NCI-H446 (cell line): ENCODE results near the gene DDX20.
"Not testable (repeated sequence)": the region's sequence is repeated elsewhere in the genome, so short reads cannot be mapped to it uniquely, and the experiment has no call there.

Source experiments
- DNase-seq, 2 experiments: peaks; one replicate each; lab custom pipeline; 2025; lab: John Stamatoyannopoulos, UW

DDX20 gene

DNA sequence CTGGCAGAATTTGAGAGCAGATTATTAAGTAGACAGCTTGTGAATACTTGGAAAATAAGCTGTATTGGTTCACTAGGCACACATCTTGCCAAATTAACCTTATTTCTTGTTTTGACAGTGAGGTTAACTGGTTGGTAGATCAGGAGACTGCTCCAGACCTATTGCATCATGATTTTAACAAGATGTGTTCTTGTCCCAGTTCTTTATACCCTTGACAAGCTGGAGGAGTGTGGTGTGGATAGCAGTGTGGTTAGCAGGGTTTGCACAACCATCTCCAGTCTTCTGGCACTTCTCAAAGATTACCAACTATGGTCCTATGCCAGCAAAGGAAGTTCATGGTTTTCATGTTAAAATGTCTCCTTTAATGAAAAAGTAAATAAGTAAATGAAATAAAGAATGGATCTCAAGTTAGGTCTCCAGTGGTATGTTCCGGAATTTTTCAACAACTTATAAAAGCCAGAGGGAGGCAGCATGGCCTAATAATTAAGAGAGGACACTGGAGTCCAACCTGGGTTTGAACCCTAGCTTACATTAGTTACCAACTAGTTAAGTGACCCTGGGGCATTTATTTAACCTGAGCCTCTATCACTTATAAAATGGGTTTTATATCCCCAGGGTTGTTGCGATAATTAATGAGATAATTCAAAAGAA lies 34.1 kb downstream of the DDX20 start:
- peak; percentile 69 to 86 for DNase-seq

DNA sequence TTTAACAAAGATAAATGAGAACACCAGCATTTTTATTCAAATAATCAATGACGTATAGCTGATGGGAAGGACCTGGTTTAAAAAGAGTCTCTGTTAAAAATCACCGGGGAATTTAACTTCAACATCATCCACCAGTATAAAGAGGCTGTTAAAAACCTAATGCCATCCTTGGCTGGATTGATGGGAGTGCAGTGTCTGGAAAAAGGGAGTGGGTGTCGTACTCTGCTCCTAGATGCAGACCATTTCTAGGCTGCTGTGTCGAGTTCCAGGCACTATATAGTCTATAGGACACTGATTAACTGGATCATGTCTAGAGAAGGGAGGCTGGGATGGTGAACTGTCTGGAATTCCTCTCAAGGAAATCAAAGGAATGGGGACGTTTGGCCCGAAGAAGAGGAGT lies 36.1 kb downstream of the DDX20 start:
- DNase-seq: no peak

- no peak for DNase-seq
Measured at GRCh38 chr1:111792249-111792648, 36.5 kb downstream of the DDX20 start.

- DNase-seq: no peak
Measured at GRCh38 chr1:111793923-111794322, 38.2 kb downstream of the DDX20 start.

DNA sequence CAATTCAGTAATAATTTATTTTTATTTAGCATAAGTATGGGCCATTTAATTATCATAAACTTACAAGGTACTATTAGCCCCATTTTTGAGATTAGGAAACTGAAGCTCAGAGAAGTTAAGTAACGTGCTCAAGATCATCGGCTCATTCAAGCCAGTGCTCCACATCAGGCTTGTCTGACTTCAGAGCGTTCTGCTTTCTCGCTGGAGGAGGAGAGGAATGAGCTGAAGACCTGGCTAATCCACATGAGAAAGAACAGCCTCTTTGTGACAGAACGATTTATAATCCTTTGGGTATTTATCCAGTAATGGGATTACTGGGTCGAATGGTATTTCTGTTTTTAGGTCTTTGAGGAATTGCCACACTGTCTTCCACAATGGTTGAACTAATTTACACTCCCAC lies 39.7 kb downstream of the DDX20 start:
- no peak for DNase-seq

DNA sequence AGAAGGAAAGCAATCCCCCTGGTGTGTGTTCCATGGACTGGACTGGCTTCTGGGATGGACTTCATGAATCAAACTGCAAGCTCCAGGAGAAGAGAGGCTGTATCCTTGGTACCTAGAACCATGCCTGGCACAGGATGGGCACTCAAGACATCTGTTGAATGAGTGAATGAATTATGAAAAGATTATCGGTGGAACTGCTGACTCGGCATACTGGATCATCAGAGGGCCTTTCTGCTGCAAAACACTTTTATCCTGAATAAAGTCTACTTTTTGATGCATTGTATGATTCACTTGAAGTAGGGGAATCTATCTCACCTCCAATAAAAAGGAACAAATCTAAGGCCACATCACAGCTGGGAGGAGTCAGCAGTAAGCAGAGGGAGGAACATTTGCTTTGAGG lies 42.9 kb downstream of the DDX20 start:
- no peak for DNase-seq

- DNase-seq: not testable (repeated sequence)
Measured at GRCh38 chr1:111799722-111800121, 44.0 kb downstream of the DDX20 start.

DNA sequence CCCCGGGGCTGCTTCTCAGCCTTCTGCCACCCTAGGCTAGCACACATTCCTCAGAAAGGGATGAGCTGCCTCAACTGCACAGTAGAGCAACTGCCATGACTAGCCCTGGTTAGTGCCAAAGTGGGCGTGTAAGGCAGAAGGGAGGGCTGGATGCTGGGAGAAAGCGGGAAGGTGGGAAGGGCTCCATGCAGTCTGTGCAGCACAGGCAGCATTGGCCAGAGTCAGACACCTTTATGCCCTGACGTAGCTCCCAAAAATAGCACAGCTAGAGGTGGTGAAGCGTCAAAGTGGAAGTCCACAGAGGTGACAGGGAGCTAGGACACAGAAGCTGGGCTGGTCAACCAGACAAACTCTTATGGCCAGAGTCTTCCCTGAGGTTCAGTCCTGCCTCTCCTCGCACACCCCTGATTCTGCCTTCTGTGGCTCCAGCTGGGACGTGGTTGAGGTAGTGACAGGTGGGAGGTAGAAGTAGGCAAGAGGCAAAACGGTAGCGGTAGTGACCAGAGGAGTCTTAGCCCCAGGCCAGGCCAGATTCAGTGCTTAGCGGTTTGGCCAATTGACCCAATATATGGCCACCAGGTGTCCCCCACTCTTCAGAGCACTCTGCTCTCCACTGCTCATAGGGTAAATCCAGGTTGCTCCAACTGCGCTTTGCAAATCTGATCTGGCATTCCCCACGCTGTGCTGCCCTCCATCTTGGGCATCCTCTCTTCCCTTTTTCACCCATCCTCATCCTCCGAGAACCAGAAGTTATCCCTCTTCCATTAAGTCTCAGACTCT lies 45.6 kb downstream of the DDX20 start:
- no peak for DNase-seq

DNA sequence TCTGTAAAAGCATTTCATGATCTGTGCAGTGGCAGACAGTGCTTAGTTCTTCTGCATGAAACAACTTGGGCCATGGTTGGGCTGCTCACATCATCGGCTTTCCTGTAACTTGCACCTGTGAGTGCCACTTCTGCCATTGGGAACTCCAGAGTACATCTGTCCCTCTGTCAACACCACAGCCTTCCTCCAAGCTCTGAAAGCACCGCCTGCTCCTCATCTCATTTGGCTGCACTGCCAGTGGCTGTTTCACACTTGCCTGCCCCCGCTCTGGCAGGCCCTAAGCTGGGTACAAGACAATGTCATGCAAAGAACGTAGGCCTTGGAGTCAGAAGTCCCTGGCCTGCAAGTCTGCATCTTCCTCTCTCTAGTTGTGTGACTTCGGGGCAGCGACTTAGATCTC lies 46.4 kb downstream of the DDX20 start:
- peak in 1 of 2 experiments; percentile 14 for DNase-seq

DNA sequence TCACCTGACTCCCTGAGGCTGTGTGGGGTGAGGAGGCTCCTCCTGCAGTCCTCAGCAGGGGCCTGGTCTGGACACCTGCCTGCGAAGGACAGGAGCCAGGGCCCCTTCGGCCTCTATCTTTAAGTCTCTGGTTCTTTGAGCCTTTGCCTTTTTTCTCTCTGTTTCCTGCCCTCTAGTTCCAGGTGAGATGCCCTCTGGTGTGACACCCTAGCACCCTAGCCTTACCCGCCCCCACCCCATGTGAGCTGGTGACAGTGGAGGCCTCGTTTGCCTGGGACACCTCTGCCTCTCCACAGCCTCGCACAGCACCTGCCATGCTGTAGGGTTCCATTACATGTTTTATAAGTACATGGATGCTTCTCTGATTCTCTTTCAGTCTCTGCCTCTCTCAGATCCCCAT lies 47.3 kb downstream of the DDX20 start:
- DNase-seq: no peak

GRCh38 chr1:111803951-111804350 lies 48.2 kb downstream of the DDX20 start:
- DNase-seq: no peak

GRCh38 chr1:111804776-111805175 lies 49.1 kb downstream of the DDX20 start:
- peak in 1 of 2 experiments; percentile 10 for DNase-seq

- DNase-seq: no peak
Measured at GRCh38 chr1:111805251-111805650, 49.5 kb downstream of the DDX20 start.

DNA sequence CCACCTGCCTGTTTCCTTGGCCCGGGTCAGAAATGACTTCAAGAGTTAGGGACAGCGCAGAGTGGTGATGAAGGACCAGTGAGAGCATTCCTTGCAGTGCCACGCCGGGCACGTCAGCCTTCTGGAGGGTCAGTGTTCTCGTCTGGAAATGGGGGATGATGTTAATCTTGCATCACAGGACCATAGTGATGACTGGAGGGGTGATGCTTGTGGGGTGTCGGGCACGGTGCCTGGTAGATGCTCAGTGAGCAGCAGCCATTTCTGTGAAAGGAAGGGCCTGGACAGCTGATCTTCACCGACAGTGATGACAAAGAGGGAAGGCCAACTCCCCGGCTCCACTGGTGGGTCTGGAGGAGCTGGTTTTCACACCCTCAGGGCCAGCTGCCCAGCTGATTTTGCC lies 56.2 kb downstream of the DDX20 start:
- no peak for DNase-seq

- no peak for DNase-seq
Measured at GRCh38 chr1:111812306-111812705, 56.6 kb downstream of the DDX20 start.

GRCh38 chr1:111813440-111814304 lies 58.0 kb downstream of the DDX20 start:
- DNase-seq: no peak

DNA sequence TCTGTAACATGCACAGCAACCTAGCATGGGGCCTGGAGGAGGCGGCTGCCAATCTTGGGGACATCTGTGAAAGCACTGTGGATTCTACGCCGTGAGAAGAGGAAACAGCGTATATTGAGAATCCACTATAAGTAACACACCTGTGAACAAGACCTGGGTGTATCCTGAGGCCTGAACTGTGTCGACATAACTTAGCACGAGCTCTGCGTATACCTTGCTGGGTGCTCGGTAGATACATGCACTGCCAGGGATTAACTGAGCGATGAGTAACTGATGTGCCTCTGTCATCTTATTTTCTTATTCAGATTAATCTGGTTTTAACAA lies 58.6 kb downstream of the DDX20 start:
- no peak for DNase-seq

DNA sequence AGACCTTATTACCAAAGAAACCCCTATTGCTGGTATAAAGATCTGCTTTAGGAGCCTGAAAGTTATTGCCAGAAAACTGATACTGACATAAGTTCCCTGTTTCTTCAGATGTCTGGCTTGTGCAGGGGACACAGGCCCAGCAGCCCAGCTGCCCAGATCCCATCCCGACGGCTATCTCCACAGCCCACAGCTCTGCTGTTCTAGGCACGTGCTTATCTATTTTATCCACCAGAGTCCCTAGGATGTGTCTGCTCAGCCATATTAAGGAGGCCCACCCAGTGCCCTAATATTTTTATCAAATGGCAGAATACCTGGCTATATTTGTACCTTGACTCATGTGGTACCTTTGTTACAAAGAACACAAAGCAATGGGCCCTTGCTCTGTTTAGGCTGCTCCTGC lies 58.9 kb downstream of the DDX20 start:
- no peak for DNase-seq
